Endodermal cell (in vitro differentiated cells): ENCODE results near the gene PPM1D. TPM values are rescaled to one million over a fixed set of nuclear protein-coding genes. Genes with fewer than 3 reads are reported as not detected.
"Not testable (repeated sequence)": the region's sequence is repeated elsewhere in the genome, so short reads cannot be mapped to it uniquely, and the experiment has no call there.

Experiments used
- DNase-seq: peaks from one replicate; pipeline ENCODE4 v3.0.0-alpha.2; 2017
- H3K27ac ChIP-seq: 2 replicates; pipeline ENCODE4 v1.5.1; 2013; ENCODE audit warnings: mild to moderate bottlenecking, low read depth, low read length, moderate library complexity
- H3K27me3 ChIP-seq: 2 replicates; pipeline ENCODE4 v1.6.1; 2013; ENCODE audit warnings: mild to moderate bottlenecking, low read length, moderate library complexity; ENCODE audit not compliant: insufficient read depth, control insufficient read depth, poor library complexity, severe bottlenecking
- H3K36me3 ChIP-seq: 2 replicates; pipeline ENCODE4 v1.7.0; 2013; ENCODE audit warnings: mild to moderate bottlenecking, low read length, moderate library complexity; ENCODE audit not compliant: control insufficient read depth, insufficient read depth
- H3K4me1 ChIP-seq: one replicate; pipeline ENCODE4 v1.7.0; 2013; ENCODE audit warnings: low read length; ENCODE audit not compliant: control insufficient read depth, insufficient read depth
- H3K4me3 ChIP-seq: 2 replicates; pipeline ENCODE4 v1.5.1; 2013; ENCODE audit warnings: mild to moderate bottlenecking, low read length, moderate library complexity
- H3K9ac ChIP-seq: 2 replicates; pipeline ENCODE4 v1.6.1; 2013; ENCODE audit warnings: mild to moderate bottlenecking, low read length, moderate library complexity; ENCODE audit not compliant: poor library complexity, severe bottlenecking; ENCODE audit errors: extremely low read depth
- H3K9me3 ChIP-seq: 2 replicates; pipeline ENCODE4 v1.6.1; 2013; ENCODE audit warnings: mild to moderate bottlenecking, low read length, moderate library complexity; ENCODE audit not compliant: control insufficient read depth
- H3K27ac Mint-ChIP-seq: 2 replicates; pipeline ENCODE4 v1.8.0; 2020; ENCODE audit warnings: mixed read lengths
- H3K27me3 Mint-ChIP-seq: 2 replicates; pipeline ENCODE4 v1.8.0; 2021; ENCODE audit warnings: mild to moderate bottlenecking, mixed read lengths; ENCODE audit not compliant: insufficient read depth
- H3K36me3 Mint-ChIP-seq: 2 replicates; pipeline ENCODE4 v1.8.0; 2020; ENCODE audit warnings: low read depth, mixed read lengths
- H3K4me1 Mint-ChIP-seq: 2 replicates; pipeline ENCODE4 v1.8.0; 2020; ENCODE audit warnings: mixed read lengths
- H3K4me3 Mint-ChIP-seq: 2 replicates; pipeline ENCODE4 v1.8.0; 2020; ENCODE audit warnings: mild to moderate bottlenecking, moderate library complexity, mixed read lengths
- H3K9me3 Mint-ChIP-seq: 2 replicates; pipeline ENCODE4 v1.8.0; 2020; ENCODE audit warnings: mild to moderate bottlenecking, mixed read lengths
- CTCF ChIP-seq: fragments of 200-600 bp; sonication (generic); conservative IDR thresholded peaks from 2 replicates; pipeline ENCODE4 v1.5.0; 2021; ENCODE audit warnings: antibody characterized with exemption, mild to moderate bottlenecking
- WGBS, 2 experiments: methylation state at CpG; one replicate each; pipeline versions ENCODE4 v1.1.5 to v1.1.7; 2013; ENCODE audit warnings: missing lambda C conversion rate in 2 of 2, mixed read lengths in 1 of 2; ENCODE audit not compliant: insufficient coverage in 1 of 2, insufficient read length in 1 of 2; 5-methylcytosine and 5-hydroxymethylcytosine counted together
- long read RNA-seq, 4 experiments: library from polyadenylated mRNA in 2 of 4; library from RNA in 1 of 4; library from capped mRNA in 1 of 4; stranded (forward) in 3 of 4; unstranded in 1 of 4; transcript quantifications; one replicate each; pipeline ENCODE4 v2.0.0, GENCODE V29; 2020 to 2021; ENCODE audit warnings: inconsistent platforms in 1 of 4
- polyA plus RNA-seq, 2 experiments: library from polyadenylated mRNA; stranded (reverse); fragments of 50-300 nt; gene quantifications; one replicate each; pipeline ENCODE4 v1.2.3, GENCODE V29; 2013
- total RNA-seq, 2 donors: library from RNA; stranded (reverse); fragmentation: NEBNext Ultra II Directional in 1 of 2; extraction: Animal tissue kit (Norgen Biotek cat#: 25700) in 1 of 2; gene quantifications; 2 replicates in 1 of 2; 3 replicates in 1 of 2; pipeline ENCODE4 v1.2.1, GENCODE V29; 2021

Gene PPM1D
- total RNA-seq, result 10 to 100 TPM in 1 of 2 donors, 1 to 10 TPM in 1; 9.4 to 13.0 TPM
- 16.7 TPM for polyA plus RNA-seq (2013, experiment 1 of 2)
- 14.9 TPM for polyA plus RNA-seq (2013, experiment 2 of 2)
- long read RNA-seq, experiment 1, full-length matches to known transcripts, result 3 of 6 reads
- long read RNA-seq, experiment 1, partial matches to known transcripts, result 2 of 6 reads
- long read RNA-seq, experiment 1, other reads (novel, unspliced or antisense), result 1 of 6 reads
- long read RNA-seq, experiment 2, full-length matches to known transcripts, result 17 of 20 reads
- long read RNA-seq, experiment 2, partial matches to known transcripts, result 2 of 20 reads
- long read RNA-seq, experiment 2, other reads (novel, unspliced or antisense), result 1 of 20 reads
- long read RNA-seq, experiment 3, full-length matches to known transcripts, result 86 of 96 reads
- long read RNA-seq, experiment 3, partial matches to known transcripts, result 1 of 96 reads
- long read RNA-seq, experiment 3, other reads (novel, unspliced or antisense), result 9 of 96 reads
- long read RNA-seq, experiment 4, partial matches to known transcripts, result 0 of 1 reads
- long read RNA-seq, experiment 4, other reads (novel, unspliced or antisense), result 1 of 1 reads

- Mint-ChIP-seq H3K36me3 (no peaks in the 10 kb centered on the region), H3K4me3 (peak within 1 kb of the TSS; percentile 86), H3K27me3 (peaks cover 3% of the 10 kb centered on the region), H3K27ac (peak within 1 kb of the TSS; percentile 99), H3K9me3 (no peaks in the 10 kb centered on the region), H3K4me1 (peaks cover 17% of the 10 kb centered on the region)
- DNase-seq, result peak; percentile 100
- no peaks in the 10 kb centered on the region for H3K36me3 ChIP-seq
- H3K27me3 ChIP-seq, result no peaks in the 10 kb centered on the region
- peak within 1 kb of the TSS; percentile 98 for H3K27ac ChIP-seq
- H3K4me3 ChIP-seq, result peak within 1 kb of the TSS; percentile 99
- no peak for TF ChIP-seq CTCF
- no peaks in the 10 kb centered on the region for H3K9me3 ChIP-seq
- H3K9ac ChIP-seq, result peak within 1 kb of the TSS; percentile 96
- H3K4me1 ChIP-seq, result peaks cover under 1% of the 10 kb centered on the region
- 0% methylated on average over 12 to 83 of the region's 83 CpGs for WGBS, 2 experiments
These were observed at the start of gene PPM1D for GRCh38 chr17:60599620-60600489. Gene PPM1D, plus strand, starts transcription at chr17:60600193. Its CDS starts 222 bp downstream, at chr17:60600415.

GRCh38 chr17:60552255-60552654, 47.7 kb upstream of the PPM1D start:
- DNase-seq, H3K4me3 Mint-ChIP-seq, H3K4me3 ChIP-seq, H3K4me1 Mint-ChIP-seq, H3K27ac ChIP-seq, H3K27me3 ChIP-seq, H3K27ac Mint-ChIP-seq, H3K9ac ChIP-seq, H3K27me3 Mint-ChIP-seq, H3K36me3 ChIP-seq, H3K4me1 ChIP-seq: not testable (repeated sequence)
- 97% methylated on average over 5 of the region's 13 CpGs; no CpG with 5 or more reads in 1 of the 2 experiments for WGBS, 2 experiments
- peaks cover 17% of the 10 kb centered on the region for H3K9me3 ChIP-seq
- Mint-ChIP-seq H3K9me3 (peaks cover 49% of the 10 kb centered on the region), H3K36me3 (peaks cover 16% of the 10 kb centered on the region)

GRCh38 chr17:60554377-60554788, 45.6 kb upstream of the PPM1D start:
- peaks cover 63% of the 10 kb centered on the region for H3K9me3 Mint-ChIP-seq
- Histone ChIP-seq H3K9ac (no peak overlapping the region), H3K27ac (no peak overlapping the region), H3K4me1 (no peaks in the 10 kb centered on the region), H3K27me3 (no peaks in the 10 kb centered on the region), H3K36me3 (no peaks in the 10 kb centered on the region), H3K9me3 (peaks cover 24% of the 10 kb centered on the region), H3K4me3 (no peak overlapping the region)
- no peak for DNase-seq
- no peak overlapping the region for H3K27ac Mint-ChIP-seq
- no peaks in the 10 kb centered on the region for H3K27me3 Mint-ChIP-seq
- no peaks in the 10 kb centered on the region for H3K4me1 Mint-ChIP-seq
- H3K4me3 Mint-ChIP-seq, result no peak overlapping the region
- WGBS, 2 experiments, result 99 to 100% methylated on average over 1 to 2 of the region's 2 CpGs
- TF ChIP-seq CTCF, result no peak
- peaks cover 16% of the 10 kb centered on the region for H3K36me3 Mint-ChIP-seq
